SIG-M5 treated with dmso at 0.1 percent for 504 hours (cell line): ENCODE measurements around the gene DMPK.

Source experiments
- DNase-seq: peaks from one replicate; lab custom pipeline; 2025; ENCODE audit not compliant: unreplicated experiment; lab: John Stamatoyannopoulos, UW

Gene DMPK

GRCh38 chr19:45770192-45771101, 11.8 kb downstream of the DMPK start:
- peak; percentile 94 for DNase-seq

GRCh38 chr19:45769821-45770191, 12.5 kb downstream of the DMPK start:
- DNase-seq, result peak; percentile 25

- DNase-seq, result peak; percentile 93
Measured at GRCh38 chr19:45768984-45769782, 13.1 kb downstream of the DMPK start, which contains the start of gene SIX5. SIX5 (minus strand) TSS chr19:45769252; CDS start chr19:45768844, 408 bp downstream.

GRCh38 chr19:45768655-45768983, 13.7 kb downstream of the DMPK start:
- peak; percentile 47 for DNase-seq

- DNase-seq, result no peak
Measured at GRCh38 chr19:45767881-45768654, 14.2 kb downstream of the DMPK start.

DNA sequence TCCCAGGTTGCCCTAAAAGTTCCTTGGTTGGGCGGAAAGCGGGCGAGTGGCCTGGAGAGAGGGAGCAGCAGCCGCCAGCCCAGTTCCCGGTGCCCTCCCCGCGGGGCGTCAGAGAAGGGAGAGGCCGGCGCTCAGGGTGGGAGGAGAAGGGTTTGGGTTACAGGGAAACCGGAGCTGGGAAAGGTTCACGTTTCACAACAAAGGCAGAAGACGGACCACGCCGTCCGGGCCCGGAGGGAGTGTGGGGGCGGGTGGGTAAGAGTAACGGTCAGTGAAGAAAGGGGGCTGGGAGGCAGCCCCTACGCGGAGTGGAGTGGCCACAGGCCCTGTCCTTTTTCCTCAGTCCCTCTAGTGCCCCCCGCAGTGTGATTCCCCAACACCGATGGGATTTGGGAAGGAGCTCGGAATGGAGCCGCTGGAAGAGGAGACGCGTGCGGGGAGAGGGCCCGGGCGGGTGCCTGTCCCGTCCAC, 14.8 kb downstream of the DMPK start:
- no peak for DNase-seq

DNA sequence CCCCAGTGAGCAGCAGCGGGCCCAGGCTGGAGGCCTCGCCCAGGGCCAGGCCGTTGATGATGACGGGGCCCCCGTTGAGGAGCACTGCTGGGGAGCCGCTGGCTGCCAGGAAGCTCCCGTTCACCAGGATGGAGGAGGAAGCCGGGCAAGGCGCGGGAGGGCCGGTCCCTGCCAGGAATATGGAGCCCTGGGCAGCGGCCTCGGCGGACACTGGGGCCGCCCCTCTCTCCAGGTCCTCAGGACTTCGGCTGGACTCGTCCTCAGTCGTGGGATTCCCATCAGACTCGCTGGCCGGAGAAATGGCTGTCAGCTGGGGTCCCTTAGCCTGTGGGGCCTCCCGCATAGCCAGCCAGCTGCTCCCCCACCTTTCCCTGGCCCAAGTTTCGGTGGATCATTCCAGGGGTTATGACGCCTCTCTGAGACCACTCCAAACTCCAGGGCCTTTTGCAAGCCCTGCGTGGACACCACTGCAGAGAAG, 15.4 kb downstream of the DMPK start:
- DNase-seq, result no peak

DNA sequence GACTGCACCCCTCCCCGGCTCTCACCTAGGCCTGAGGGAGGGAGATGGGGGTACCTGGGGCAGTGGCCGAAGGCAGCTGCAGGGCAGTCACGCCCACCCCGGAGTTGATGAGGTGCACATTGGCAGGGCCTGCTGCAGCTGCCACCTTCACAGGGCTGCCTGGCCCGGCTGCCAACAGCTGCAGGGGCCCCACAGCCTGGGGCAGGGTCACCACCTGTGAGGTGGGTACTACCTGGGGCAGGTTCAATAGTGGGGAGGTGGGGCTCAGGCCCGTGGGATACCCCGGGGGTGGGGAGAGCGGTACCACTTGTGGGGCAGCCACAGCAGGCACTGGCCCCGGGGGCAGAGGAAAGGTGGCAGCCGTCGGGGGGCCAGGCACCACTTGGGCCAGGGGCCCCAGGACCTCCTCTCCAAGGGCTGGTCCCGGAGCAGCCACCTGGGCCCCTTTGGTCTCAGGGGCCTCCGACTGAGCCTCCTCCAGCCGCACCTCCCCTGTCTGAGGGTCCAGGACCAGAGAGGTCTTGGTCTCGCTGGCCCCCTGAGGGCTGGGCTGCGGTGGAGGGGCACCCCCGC, 15.9 kb downstream of the DMPK start:
- no peak for DNase-seq

GRCh38 chr19:45765702-45766295, 16.5 kb downstream of the DMPK start:
- DNase-seq, result no peak

DNA sequence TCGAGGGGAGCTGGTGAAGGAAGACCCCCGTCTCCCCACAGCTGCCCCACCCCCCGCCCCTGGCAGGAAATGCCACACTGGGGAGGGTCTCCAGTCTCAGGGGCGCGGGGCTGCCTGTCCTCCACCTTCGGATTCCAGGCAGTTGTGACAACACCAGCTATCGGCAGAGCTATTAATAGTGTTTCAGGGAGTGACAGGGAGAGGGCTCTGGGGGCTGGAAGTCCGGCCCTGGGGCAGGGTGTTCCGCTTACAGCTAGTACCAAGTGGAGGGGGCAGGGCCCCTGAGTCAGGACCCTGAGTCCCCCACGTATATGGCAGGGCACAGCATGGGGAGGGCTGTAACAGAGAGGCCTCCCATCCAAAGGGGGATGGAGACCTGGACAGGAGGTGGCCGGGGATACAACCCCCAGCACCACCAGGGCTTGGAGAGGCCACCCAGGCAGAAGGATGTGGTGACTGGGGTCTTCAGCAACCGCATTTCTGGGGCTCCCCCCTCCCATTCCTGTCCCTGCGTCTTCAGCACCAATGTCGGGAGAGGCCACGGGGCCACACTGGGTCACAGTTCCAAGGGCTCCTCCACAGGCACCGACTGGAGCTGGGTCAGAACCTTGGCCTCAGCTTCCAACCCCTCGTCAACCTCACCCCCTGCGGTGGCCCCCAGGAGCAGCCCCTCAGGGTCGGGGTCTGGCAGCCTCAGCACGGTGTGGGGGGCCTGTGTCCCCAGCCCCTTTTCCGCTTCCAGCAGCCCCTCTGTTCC, 17.2 kb downstream of the DMPK start:
- DNase-seq, result no peak

GRCh38 chr19:45764475-45764874, 17.8 kb downstream of the DMPK start:
- DNase-seq, result no peak

DNA sequence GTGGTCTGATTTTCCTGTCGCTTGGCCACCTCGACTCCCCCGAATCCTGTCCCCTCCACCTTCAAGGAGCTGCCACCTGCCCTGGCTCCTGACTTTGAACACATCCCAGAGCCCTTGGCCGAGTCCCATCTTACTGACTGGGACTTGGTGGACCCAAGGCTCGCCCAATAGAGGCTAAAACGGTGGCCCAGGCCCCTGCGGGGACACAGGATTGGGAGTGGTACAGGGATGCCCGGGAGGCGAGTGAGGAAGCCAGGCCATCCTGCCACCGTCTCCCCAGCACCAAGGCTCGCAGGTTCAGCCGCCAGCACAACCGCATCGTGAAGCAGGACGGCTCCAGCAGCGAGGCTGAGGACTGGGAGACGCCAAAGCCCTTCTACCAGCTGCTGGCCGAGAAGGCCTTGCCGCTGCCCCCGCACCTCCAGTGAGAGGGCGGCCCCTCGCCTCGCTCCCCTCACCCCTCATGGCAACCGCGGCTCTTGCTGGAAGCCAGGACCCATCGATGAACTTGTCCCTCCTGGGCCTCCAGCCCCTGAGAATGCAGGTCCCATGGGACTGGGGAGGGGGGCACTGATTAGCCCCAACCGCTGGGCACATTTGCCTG, 18.5 kb downstream of the DMPK start:
- DNase-seq, result no peak

- no peak for DNase-seq
Measured at GRCh38 chr19:45762870-45763631, 19.2 kb downstream of the DMPK start.

DNA sequence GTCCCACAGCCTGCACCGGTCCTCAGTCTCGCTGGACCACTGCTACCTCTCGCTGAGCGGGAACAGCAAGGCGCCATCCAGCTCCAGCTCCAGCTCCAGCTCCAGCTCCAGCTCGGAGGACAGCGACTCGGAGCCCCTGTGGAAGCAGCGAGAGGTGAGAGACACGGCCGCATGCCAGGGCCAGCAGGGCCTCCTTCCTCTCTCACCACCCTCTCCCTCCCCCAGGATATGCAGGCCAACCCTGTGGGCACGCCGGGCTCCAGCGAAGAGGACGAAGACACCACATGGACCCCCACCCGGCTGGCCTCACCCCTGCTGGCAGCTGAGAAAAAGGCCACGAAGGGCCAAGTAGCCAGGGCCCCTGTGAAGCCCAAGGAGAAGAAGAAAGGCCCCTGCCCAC, 20.6 kb downstream of the DMPK start:
- DNase-seq, result no peak

DNA sequence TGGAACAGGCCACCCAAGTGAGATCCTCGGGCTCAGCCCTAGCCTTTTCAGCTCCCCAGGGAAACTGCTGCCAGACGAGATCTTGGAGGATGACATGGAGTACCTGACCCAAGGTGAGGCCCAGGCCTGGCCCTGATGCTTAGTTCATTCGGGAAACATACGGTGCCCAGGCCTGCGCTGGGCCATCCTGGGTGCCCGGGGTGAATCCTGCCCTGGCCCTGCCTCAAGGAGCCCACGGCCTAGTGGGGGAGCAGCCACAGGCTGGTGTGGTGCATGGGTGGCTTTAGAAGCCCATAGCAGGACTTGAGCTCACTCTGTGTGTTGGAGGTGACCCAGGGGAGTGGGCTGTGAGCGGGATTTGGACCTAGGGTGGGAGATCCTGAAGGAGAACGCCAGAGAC, 23.4 kb downstream of the DMPK start:
- no peak for DNase-seq

- DNase-seq, result no peak
Measured at GRCh38 chr19:45757695-45758094, 24.6 kb downstream of the DMPK start.

- DNase-seq, result no peak
Measured at GRCh38 chr19:45754323-45754722, 28.0 kb downstream of the DMPK start.

- no peak for DNase-seq
Measured at GRCh38 chr19:45753548-45753947, 28.7 kb downstream of the DMPK start.

DNA sequence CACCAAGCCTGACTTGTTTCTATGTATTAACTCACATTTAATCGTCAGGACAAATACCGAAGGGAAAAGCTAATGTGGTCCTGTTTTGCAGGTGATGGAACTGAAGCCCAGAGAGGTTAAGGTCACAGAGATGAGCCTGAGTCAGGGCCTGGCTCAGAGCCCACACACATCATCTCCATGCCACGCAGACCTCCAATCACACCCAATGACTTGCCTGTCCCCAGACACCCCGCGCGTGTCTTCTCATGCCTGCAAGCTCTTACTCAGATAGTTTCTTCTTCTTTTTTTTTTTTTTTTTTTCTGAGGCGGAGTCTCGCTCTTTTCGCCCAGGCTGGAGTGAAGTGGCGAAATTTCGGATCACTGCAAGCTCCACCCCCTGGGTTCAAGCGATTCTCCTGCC, 29.7 kb downstream of the DMPK start:
- no peak for DNase-seq
